ENCODE measurements around the gene SBF2.
A peak's percentile ranks its signal among the peaks of the same experiment; 100 is the strongest.

The SBF2 gene

GRCh38 chr11:9774591-9775397, 519.2 kb downstream of the SBF2 start:
- DNase-seq (ENCODE audit: extremely low spot score, insufficient read length, low read depth) (no peak), FAIRE-seq (no peak)

DNA sequence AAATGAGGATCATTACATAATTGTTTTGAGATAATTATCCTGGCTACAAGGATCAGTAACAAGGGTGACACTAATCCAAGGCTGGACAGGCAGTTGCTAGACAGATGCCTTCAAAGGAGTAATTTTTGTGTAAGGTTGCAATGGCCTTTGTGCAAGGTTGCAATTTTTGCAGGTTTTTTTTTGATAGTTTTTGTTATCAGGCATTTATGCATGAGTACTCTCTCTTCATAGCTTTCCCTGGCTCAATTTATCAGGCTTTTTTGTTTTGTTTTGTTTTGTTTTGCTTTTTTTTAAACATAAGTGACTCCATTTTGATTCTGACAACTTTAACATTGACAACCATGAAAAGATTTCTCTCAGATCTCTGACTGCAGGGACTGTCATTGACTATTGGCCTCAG, 519.9 kb downstream of the SBF2 start:
- no peak for DNase-seq (ENCODE audit: extremely low spot score, insufficient read length, low read depth)
- no peak for FAIRE-seq

DNA sequence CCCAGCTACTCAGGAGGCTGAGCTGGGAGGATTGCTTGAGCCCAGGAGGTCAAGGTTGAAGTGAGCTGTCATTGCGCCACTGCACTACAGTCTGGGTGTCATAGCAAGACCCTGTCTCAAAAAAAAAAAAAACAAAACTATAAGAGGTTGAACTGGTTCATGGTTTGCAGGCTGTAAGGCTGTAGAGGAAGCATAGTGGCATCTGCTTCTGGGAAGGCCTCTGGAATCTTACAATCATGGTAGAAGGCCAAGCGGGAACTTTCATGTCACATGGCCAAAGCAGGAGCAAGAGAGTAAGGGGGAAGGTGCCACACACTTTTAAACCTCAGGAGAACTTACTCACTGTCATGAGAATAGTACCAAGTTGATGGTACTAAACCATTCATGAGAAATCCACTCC, 520.5 kb downstream of the SBF2 start:
- FAIRE-seq (no peak), DNase-seq (ENCODE audit: extremely low spot score, insufficient read length, low read depth) (no peak)

DNA sequence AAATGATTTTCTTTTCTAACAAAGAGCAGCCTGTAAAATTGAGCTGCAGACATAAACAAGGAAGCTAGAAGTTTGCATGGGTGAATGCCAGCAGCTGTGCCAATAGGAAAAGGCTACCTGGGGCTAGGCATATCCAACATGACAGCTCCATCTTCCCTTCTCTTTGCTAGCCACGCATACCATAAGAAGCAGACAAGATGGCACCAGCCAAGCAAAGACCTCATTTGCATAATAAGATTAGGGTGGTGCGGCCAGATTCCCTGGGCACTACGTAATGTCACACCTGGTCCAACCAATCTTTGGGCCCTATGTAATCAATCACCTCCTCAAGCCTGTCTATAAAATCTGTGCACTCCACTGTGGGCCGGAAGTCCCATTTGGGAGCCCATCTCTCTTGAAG, 521.8 kb downstream of the SBF2 start:
- DNase-seq (ENCODE audit: extremely low spot score, insufficient read length, low read depth) (no peak), FAIRE-seq (no peak)

GRCh38 chr11:9771071-9771511, 522.9 kb downstream of the SBF2 start:
- DNase-seq (ENCODE audit: extremely low spot score, insufficient read length, low read depth) (no peak), FAIRE-seq (no peak)

GRCh38 chr11:9769621-9770020, 524.4 kb downstream of the SBF2 start:
- DNase-seq (ENCODE audit: extremely low spot score, insufficient read length, low read depth): no peak
- FAIRE-seq: no peak

DNA sequence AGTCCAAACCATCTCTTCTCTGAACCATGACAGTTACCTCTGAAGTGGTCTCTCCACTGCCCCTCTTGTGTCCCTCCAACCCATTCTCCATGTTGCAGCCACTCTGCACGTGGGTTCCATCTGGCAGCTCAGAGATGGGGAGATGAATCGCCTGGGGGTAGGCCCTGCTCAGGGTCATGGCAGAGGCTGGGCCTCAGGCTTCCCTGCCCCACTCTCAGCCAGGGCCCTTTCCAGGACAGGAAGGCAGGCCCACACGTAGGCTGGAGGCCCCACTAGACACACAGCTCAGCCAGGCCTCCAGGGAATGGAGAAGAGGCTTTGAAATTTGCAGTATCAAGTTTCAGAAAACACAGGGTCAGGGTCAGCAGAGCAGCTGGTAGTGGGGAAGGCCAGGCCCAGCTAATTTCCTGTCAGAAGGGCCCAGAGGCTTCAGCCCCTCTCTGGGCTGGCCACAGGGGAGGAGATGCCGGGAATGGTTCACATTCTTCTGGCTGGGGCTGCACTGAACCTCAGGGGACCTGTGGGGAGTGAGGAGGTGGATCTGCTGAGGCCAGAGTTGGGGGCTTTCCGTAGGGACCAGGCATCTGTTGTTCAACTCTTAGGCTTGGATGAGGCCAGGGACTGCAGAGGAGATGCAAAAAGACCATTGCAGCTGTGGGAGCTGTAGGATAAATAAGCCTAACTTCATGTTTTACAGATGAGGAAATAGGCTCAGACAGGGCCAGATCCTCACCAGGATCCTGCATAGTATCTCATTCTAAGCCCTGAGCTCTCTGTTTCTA, 528.5 kb downstream of the SBF2 start:
- FAIRE-seq (no peak), DNase-seq (ENCODE audit: extremely low spot score, insufficient read length, low read depth) (no peak)

- no peak for DNase-seq (ENCODE audit: extremely low spot score, insufficient read length, low read depth)
- FAIRE-seq: no peak
Measured at GRCh38 chr11:9763301-9763700, 530.7 kb downstream of the SBF2 start.

DNA sequence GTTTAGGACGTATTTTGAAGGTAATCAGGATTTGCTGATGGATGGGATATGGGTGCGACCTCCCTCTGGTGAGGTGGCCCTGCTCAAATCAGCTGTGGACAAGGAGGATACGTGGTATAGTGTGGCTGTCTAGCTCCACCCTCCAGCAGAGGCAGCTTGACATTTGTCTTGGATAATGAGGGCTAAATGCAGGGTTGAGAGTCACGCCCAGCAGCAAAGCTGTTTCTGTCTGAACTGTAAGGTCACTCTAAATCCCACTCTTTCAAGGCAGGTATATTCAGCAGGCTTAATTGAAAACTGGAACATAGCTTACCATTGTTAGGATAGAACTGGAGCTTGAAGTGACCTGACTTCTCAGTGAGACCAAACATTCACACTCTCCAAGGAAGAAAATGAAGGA, 531.5 kb downstream of the SBF2 start:
- FAIRE-seq (no peak), DNase-seq (ENCODE audit: extremely low spot score, insufficient read length, low read depth) (no peak)

- no peak for FAIRE-seq
- DNase-seq (ENCODE audit: extremely low spot score, insufficient read length, low read depth): no peak
Measured at GRCh38 chr11:9761441-9761945, 532.5 kb downstream of the SBF2 start.

GRCh38 chr11:9760193-9760575, 533.8 kb downstream of the SBF2 start:
- FAIRE-seq (no peak), DNase-seq (ENCODE audit: extremely low spot score, insufficient read length, low read depth) (no peak)

DNA sequence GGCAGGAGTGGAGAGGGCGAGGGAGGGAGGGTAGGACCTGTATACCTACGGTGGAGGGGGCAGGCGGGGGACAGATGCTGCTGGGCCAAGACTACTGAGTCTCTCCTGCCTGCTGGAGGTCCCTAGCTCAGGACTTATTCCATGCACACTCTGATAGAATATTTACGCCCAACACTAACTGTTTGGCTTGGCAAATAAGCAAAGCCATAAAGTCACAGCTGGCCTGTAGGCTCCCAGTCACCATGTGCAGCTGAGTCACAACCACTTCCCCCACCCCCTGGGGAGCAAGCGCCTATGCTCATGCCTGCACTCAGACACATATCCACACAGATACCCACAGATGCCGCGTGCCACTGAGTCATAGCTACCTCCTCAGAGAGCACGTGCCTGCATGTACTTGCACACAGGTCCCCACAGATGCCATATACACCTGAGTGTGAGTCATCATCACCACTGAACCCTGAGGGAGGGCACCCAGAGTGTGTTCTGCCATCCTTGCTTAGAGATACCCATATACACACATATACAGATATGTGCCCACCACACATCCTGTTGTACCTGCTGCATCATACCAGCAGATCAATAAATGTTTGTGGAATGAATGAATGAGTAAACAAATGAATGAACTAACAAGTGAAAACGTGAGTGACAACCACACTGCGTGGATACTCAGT, 534.4 kb downstream of the SBF2 start:
- peak; percentile 52 for DNase-seq (ENCODE audit: extremely low spot score, insufficient read length, low read depth)
- peak; percentile 61 for FAIRE-seq

GRCh38 chr11:9758637-9759518, 535.1 kb downstream of the SBF2 start:
- no peak for DNase-seq (ENCODE audit: extremely low spot score, insufficient read length, low read depth)
- no peak for FAIRE-seq

GRCh38 chr11:9757809-9758636, 536.0 kb downstream of the SBF2 start:
- DNase-seq (ENCODE audit: extremely low spot score, insufficient read length, low read depth) (peak; percentile 94), FAIRE-seq (peak; percentile 79)

DNA sequence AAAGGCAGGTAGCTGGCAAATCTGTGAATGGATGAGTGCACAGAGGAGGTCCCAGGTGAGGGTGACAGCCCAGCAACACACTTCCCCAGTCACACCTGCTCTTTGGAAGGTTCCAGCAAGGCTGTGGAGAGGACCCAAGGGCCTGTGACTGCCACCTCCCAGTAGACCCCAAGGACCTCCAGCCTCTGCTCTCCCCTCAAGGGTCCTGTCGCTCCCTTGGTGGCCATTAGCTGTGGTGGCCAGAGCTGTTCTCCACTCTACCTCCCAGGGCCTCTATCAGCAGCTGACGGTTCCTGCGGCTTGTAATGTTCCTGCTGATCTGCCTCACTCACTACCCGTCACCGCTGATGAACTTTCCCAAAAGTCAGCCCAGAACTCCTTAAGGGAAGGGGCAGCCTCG, 537.1 kb downstream of the SBF2 start:
- FAIRE-seq: no peak
- no peak for DNase-seq (ENCODE audit: extremely low spot score, insufficient read length, low read depth)

GRCh38 chr11:9756461-9756860, 537.6 kb downstream of the SBF2 start:
- no peak for DNase-seq (ENCODE audit: extremely low spot score, insufficient read length, low read depth)
- FAIRE-seq: no peak

DNA sequence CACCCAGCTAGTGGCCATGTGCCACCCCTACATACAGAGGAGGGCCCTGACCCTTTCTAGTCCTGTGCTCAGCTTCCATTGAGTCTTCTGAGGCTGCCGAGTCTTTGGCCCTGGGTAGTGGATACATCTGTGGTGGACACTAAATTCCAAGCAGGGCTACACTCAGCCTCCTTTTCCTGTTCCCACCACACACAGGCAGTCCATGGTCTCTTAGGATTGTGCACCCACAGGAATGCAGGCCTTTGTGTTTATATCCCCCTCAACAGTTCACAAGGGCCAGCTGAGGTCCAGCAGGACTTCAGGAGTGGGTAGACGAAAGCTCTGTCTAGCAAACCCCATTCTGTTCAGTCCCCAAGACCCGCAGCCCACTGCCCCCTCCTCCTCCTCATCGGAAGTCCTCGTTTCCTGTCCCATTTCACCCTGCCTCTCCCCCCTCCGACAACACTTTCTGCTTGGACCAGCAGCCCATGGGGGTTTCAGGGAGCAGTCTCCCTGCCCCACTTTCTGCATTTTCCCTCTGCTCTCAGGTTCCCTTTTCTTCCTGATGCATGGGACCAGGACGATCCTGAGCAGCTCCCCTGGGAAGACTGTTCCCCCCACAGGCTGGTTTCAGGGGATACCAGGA, 538.3 kb downstream of the SBF2 start:
- no peak for DNase-seq (ENCODE audit: extremely low spot score, insufficient read length, low read depth)
- FAIRE-seq: no peak

DNA sequence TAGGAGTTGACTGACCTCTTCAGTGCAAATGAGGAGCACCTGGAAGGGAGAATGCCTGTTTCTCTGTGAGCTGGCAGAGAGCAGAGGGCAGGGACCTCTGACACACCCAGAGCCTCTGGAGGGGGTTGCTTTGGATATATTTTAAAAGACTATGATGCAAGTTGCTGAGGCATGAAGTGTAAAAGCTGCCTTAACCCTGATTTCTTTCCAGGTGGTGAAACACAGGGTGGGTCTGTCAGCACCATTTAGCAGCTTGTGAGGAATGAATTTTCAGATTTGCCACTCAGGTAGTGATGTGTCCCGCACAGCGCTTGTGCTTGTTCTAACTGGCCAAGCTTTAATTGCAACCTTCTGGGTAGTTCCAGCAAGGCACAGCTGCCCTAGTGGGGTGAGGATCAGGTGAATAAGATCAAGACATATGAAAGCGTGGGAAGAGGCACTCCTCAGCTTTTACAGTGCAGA, 540.0 kb downstream of the SBF2 start:
- FAIRE-seq: no peak

More for the DNA sequence above, 540.0 kb downstream of the SBF2 start:
- no peak for DNase-seq (ENCODE audit: extremely low spot score, insufficient read length, low read depth)

Data from GM18507 (cell line).